IMR-90 (cell line): ENCODE results near the gene ACOX3.

Source experiments
- POLR2A ChIP-seq: IDR thresholded peaks from 2 replicates; pipeline ENCODE4 v1.6.1; 2012; ENCODE audit warnings: mild to moderate bottlenecking, low read depth, low read length
- RCOR1 ChIP-seq: IDR thresholded peaks from 2 replicates; pipeline ENCODE4 v1.6.1; 2012; ENCODE audit warnings: mild to moderate bottlenecking, low read length, improper control_type of control experiment; ENCODE audit not compliant: insufficient replicate concordance
- TF ChIP-seq, protein P1 (sequence below): conservative IDR thresholded peaks from 2 replicates; pipeline ENCODE4 v1.5.1; 2012; ENCODE audit warnings: mild to moderate bottlenecking, low read depth, low read length, improper control_type of control experiment

DNA sequence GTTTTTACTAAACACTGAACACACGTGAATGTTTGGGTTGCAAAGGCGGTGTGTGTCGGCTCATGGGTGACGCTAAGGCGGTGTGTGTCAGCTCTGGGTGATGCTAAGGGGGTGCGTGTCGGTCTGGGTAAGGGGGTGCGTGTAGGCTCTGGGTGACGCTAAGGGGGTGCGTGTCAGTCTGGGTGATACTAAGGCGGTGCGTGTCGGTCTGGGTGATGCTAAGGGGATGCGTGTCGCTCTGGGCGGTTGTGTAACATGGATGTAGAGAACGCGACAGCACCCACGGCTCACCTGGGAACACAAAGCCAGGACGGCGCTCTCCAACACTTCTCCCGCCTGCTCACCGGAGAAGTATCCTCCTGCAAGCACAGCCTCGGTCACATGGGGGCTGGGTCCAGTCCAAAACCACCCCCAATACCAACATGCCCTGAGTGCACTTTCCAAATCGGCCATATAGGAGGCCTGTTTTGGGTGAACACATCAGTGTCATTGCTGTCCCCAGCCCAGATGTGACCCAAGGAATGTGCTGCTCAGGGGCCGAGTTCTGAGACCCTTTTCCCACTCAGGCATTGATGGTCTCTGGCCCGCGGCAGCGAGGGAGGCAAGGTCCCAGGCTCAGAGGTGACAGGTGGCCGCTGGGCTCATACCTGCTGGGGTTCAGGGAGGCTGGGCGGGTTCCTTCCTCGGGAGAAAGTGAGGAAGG, 67.1 kb downstream of the ACOX3 start:
- TF ChIP-seq RCOR1 (no peak), POLR2A (no peak)
- TF ChIP-seq, protein P1, sequence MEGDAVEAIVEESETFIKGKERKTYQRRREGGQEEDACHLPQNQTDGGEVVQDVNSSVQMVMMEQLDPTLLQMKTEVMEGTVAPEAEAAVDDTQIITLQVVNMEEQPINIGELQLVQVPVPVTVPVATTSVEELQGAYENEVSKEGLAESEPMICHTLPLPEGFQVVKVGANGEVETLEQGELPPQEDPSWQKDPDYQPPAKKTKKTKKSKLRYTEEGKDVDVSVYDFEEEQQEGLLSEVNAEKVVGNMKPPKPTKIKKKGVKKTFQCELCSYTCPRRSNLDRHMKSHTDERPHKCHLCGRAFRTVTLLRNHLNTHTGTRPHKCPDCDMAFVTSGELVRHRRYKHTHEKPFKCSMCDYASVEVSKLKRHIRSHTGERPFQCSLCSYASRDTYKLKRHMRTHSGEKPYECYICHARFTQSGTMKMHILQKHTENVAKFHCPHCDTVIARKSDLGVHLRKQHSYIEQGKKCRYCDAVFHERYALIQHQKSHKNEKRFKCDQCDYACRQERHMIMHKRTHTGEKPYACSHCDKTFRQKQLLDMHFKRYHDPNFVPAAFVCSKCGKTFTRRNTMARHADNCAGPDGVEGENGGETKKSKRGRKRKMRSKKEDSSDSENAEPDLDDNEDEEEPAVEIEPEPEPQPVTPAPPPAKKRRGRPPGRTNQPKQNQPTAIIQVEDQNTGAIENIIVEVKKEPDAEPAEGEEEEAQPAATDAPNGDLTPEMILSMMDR = no peak
